K562 (cell line): ENCODE measurements around the gene HTRA3. TPM values are rescaled to one million over a fixed set of nuclear protein-coding genes. Genes with fewer than 3 reads are reported as not detected.

Experiments used
- HES1 ChIP-seq: fragments of 450-650 bp; IDR thresholded peaks from 2 replicates; pipeline ENCODE4 v1.6.1; 2016; ENCODE audit warnings: low read depth, mild to moderate bottlenecking, moderate library complexity
- HINFP ChIP-seq: fragments of 450-650 bp; conservative IDR thresholded peaks from 2 replicates; pipeline ENCODE4 v1.6.1; 2016; ENCODE audit warnings: missing genetic modification characterization, low read depth, mild to moderate bottlenecking, control low read depth, missing compliant biosample characterization
- NR4A1 ChIP-seq, 2 experiments: fragments of 250-450 bp in 1 of 2; fragments of 450-650 bp in 1 of 2; sonication (Bioruptor Pico) in 1 of 2; IDR thresholded peaks; 2 replicates each; pipeline versions ENCODE4 v1.4.0 to v1.6.1; 2016 to 2020; ENCODE audit warnings: mild to moderate bottlenecking in 2 of 2, missing compliant biosample characterization in 1 of 2, missing genetic modification characterization in 1 of 2, moderate library complexity in 1 of 2
- POLR3G ChIP-seq: IDR thresholded peaks from 2 replicates; pipeline ENCODE4 v1.6.1; 2011; ENCODE audit not compliant: insufficient read length, insufficient replicate concordance; ENCODE audit errors: extremely low read depth
- PREB ChIP-seq: sonication (generic); formaldehyde crosslinking; IDR thresholded peaks from 2 replicates; pipeline ENCODE4 v1.8.1; 2023; ENCODE audit warnings: mild to moderate bottlenecking, missing genetic modification reagents
- RBBP5 ChIP-seq: fragments of 200-600 bp; sonication (generic); IDR thresholded peaks from 2 replicates; pipeline ENCODE4 v1.6.1; 2012; ENCODE audit warnings: borderline replicate concordance, mild to moderate bottlenecking, low read length, control low read depth, inconsistent platforms; ENCODE audit not compliant: insufficient read depth, poor library complexity, severe bottlenecking
- SP2 ChIP-seq: IDR thresholded peaks from 2 replicates; pipeline ENCODE4 v1.6.1; 2011; ENCODE audit warnings: mild to moderate bottlenecking, low read depth, low read length, moderate library complexity; ENCODE audit not compliant: poor library complexity, severe bottlenecking; ENCODE audit errors: extremely low read depth
- STAT5A ChIP-seq: IDR thresholded peaks from 2 replicates; pipeline ENCODE4 v1.6.1; 2012; ENCODE audit warnings: low read length, inconsistent platforms, borderline replicate concordance
- TAF9B ChIP-seq: fragments of 450-650 bp; IDR thresholded peaks from 2 replicates; pipeline ENCODE4 v1.6.1; 2018; ENCODE audit warnings: mild to moderate bottlenecking; ENCODE audit not compliant: partially characterized antibody
- ZBTB17 ChIP-seq: fragments of 450-650 bp; formaldehyde crosslinking; IDR thresholded peaks from 2 replicates; pipeline ENCODE4 v1.4.0; 2020; ENCODE audit warnings: mild to moderate bottlenecking
- ZBTB34 ChIP-seq: fragments of 250-450 bp; sonication (Bioruptor Pico); IDR thresholded peaks from 2 replicates; pipeline ENCODE4 v1.8.0; 2021; ENCODE audit warnings: mild to moderate bottlenecking, moderate library complexity
- ZNF175 ChIP-seq: fragments of 200-800 bp; sonication (Bioruptor generic); IDR thresholded peaks from 2 replicates; pipeline ENCODE4 v1.6.1; 2016; ENCODE audit warnings: low read depth, mild to moderate bottlenecking, missing genetic modification characterization, missing compliant biosample characterization
- ZNF41 ChIP-seq: fragments of 250-450 bp; sonication (Bioruptor Pico); conservative IDR thresholded peaks from 2 replicates; pipeline ENCODE4 v1.4.0; 2020; ENCODE audit warnings: mild to moderate bottlenecking
- ZNF449 ChIP-seq: fragments of 250-450 bp; sonication (Bioruptor Pico); IDR thresholded peaks from 2 replicates; pipeline ENCODE4 v1.8.0; 2022; ENCODE audit warnings: moderate library complexity, mild to moderate bottlenecking, inconsistent platforms
- ZNF584 ChIP-seq: fragments of 200-800 bp; sonication (Bioruptor generic); IDR thresholded peaks from 2 replicates; pipeline ENCODE4 v1.6.1; 2016; ENCODE audit warnings: low read depth, mild to moderate bottlenecking, missing genetic modification characterization, missing compliant biosample characterization
- ZNF589 ChIP-seq: fragments of 200-800 bp; sonication (Bioruptor generic); IDR thresholded peaks from 2 replicates; pipeline ENCODE4 v1.6.1; 2016; ENCODE audit warnings: low read depth, missing genetic modification characterization, missing compliant biosample characterization
- polyA plus RNA-seq, 8 experiments: library from polyadenylated mRNA; depleted of rRNA in 4 of 8; stranded (reverse) in 5 of 8; unstranded in 3 of 8; fragments of >200 nt; fragmentation: Nextera tagmentation in 2 of 8; fragmentation: Illumina TruSeq in 1 of 8; extraction: Ambion mirVana in 2 of 8; extraction: Trizol in 1 of 8; gene quantifications; 2 replicates each; pipeline versions ENCODE4 v1.2.1 to v1.2.3, GENCODE V29; 2011 to 2014; ENCODE audit warnings: inconsistent platforms in 1 of 8, missing spikeins in 1 of 8
- total RNA-seq, 7 experiments: library from RNA; depleted of rRNA in 6 of 7; stranded (reverse); fragments of >200 nt in 6 of 7; fragmentation: Illumina TruSeq in 2 of 7; extraction: Trizol in 2 of 7; gene quantifications; 2 replicates each; pipeline versions ENCODE4 v1.2.1 to v1.2.3, GENCODE V29; 2011 to 2021; ENCODE audit warnings: low replicate concordance in 1 of 7

Gene HTRA3
- total and polyA plus RNA-seq, 9 of the 15 experiments (the other 6 are each of a cell fraction or from before 2014, with no cell fraction given): 0.04 TPM; not detected in 8

GRCh38 chr4:8242782-8243560, 26.6 kb upstream of the HTRA3 start (continued):
- TF ChIP-seq HES1 (no peak), ZNF449 (CRISPR knock-in tag) (peak; percentile 47; the same call in 1 of the 2 replicates), HINFP (peak; percentile 76), ZBTB17 (CRISPR knock-in tag) (no peak), ZNF589 (0 out of 2 replicates have a peak, but pooled peaks have one; percentile 49), ZNF584 (CRISPR knock-in tag) (peak; percentile 60; the same call in 1 of the 2 replicates), PREB (CRISPR knock-in tag) (no peak), ZNF175 (peak; percentile 83), RBBP5 (no peak), SP2 (no peak), STAT5A (peak; percentile 73), TAF9B (no peak), ZNF41 (CRISPR knock-in tag) (peak; percentile 63; the same call in 1 of the 2 replicates), NR4A1 (CRISPR knock-in tag; IDR thresholded peaks at IDR 0.05) (no peak), NR4A1 (tag; IDR thresholded peaks at IDR 0.05) (peak; percentile 98), POLR3G (no peak), ZBTB34 (no peak)
